ENCODE data around the gene UNC80. TPM values are rescaled to one million over a fixed set of nuclear protein-coding genes. Genes with fewer than 3 reads are reported as not detected.

UNC80 gene
- total RNA-seq, 4 donors from 2014 or later, result 0.04 to 0.80 (median 0.21) TPM; not detected in 1

GRCh38 chr2:210027608-210028007 is 256.0 kb downstream of the UNC80 start:
- Histone ChIP-seq H3K27me3 (no peaks in the 10 kb centered on the region), H3K4me1 (no peaks in the 10 kb centered on the region), H3K4me3 (no peak overlapping the region), H3K9me3 (no peaks in the 10 kb centered on the region), H3K27ac (no peak overlapping the region), H3K36me3 (peaks cover 41% of the 10 kb centered on the region)
- no peak for TF ChIP-seq CTCF (IDR thresholded peaks at IDR 0.05)
- no peak for TF ChIP-seq POLR2A (IDR thresholded peaks at IDR 0.05)
- no peak for TF ChIP-seq POLR2AphosphoS5 (IDR thresholded peaks at IDR 0.05)
- no peak for DNase-seq (ENCODE audit: low spot score in 2 of 2)
- 89% methylated on average over 2 of the region's 2 CpGs for WGBS

- H3K27ac ChIP-seq, result no peak overlapping the region
- H3K27me3 ChIP-seq, result no peaks in the 10 kb centered on the region
- DNase-seq (ENCODE audit: low spot score in 2 of 2), result no peak
- no peak for TF ChIP-seq POLR2AphosphoS5 (IDR thresholded peaks at IDR 0.05)
- no peak for TF ChIP-seq EP300 (IDR thresholded peaks at IDR 0.05)
- TF ChIP-seq CTCF (IDR thresholded peaks at IDR 0.05), result no peak
- no peak for TF ChIP-seq POLR2A (IDR thresholded peaks at IDR 0.05)
- H3K4me1 ChIP-seq, result no peaks in the 10 kb centered on the region
- peaks cover 36% of the 10 kb centered on the region for H3K36me3 ChIP-seq
- H3K4me3 ChIP-seq, result no peak overlapping the region
- H3K9me3 ChIP-seq, result no peaks in the 10 kb centered on the region
- WGBS, result 68% methylated on average over 2 of the region's 2 CpGs
Measured at GRCh38 chr2:210028178-210028577, 256.5 kb downstream of the UNC80 start.

- Histone ChIP-seq H3K36me3 (peaks cover 3% of the 10 kb centered on the region), H3K27me3 (no peaks in the 10 kb centered on the region), H3K4me3 (no peak overlapping the region), H3K4me1 (no peaks in the 10 kb centered on the region), H3K9me3 (no peaks in the 10 kb centered on the region), H3K27ac (no peak overlapping the region)
- DNase-seq (ENCODE audit: low spot score in 2 of 2), result no peak
- 86% methylated on average over 2 of the region's 2 CpGs for WGBS
- no peak for TF ChIP-seq POLR2A (IDR thresholded peaks at IDR 0.05)
Measured at GRCh38 chr2:210034087-210034683, 262.6 kb downstream of the UNC80 start.

GRCh38 chr2:210035679-210036078 is 264.0 kb downstream of the UNC80 start:
- Histone ChIP-seq H3K27ac (no peak overlapping the region), H3K36me3 (peaks cover 3% of the 10 kb centered on the region), H3K4me3 (no peak overlapping the region), H3K9me3 (no peaks in the 10 kb centered on the region), H3K27me3 (no peaks in the 10 kb centered on the region), H3K4me1 (no peaks in the 10 kb centered on the region)
- WGBS, result 94% methylated on average over 4 of the region's 4 CpGs
- DNase-seq (ENCODE audit: low spot score in 2 of 2), result no peak
- TF ChIP-seq CTCF (IDR thresholded peaks at IDR 0.05) (no peak), POLR2AphosphoS5 (IDR thresholded peaks at IDR 0.05) (no peak), POLR2A (IDR thresholded peaks at IDR 0.05) (no peak), EP300 (IDR thresholded peaks at IDR 0.05) (no peak)

GRCh38 chr2:210038078-210038477 is 266.4 kb downstream of the UNC80 start:
- Histone ChIP-seq H3K9me3 (no peaks in the 10 kb centered on the region), H3K27ac (no peak overlapping the region), H3K36me3 (peaks cover 10% of the 10 kb centered on the region), H3K4me1 (no peaks in the 10 kb centered on the region), H3K4me3 (no peak overlapping the region), H3K27me3 (no peaks in the 10 kb centered on the region)
- DNase-seq (ENCODE audit: low spot score in 2 of 2), result no peak
- no peak for TF ChIP-seq CTCF (IDR thresholded peaks at IDR 0.05)
- TF ChIP-seq POLR2A (IDR thresholded peaks at IDR 0.05), result no peak
- no peak for TF ChIP-seq POLR2AphosphoS5 (IDR thresholded peaks at IDR 0.05)
- no peak for TF ChIP-seq EP300 (IDR thresholded peaks at IDR 0.05)
- 93% methylated on average over 3 of the region's 3 CpGs for WGBS
